Testis (tissue), 3 donors: Measurements from ENCODE around the gene ZNF552. TPM values are rescaled to one million over a fixed set of nuclear protein-coding genes. Genes with fewer than 3 reads are reported as not detected.
"Not testable (repeated sequence)": the region's sequence is repeated elsewhere in the genome, so short reads cannot be mapped to it uniquely, and the experiment has no call there.

ENCODE experiments used
- DNase-seq: peaks from one replicate; pipeline ENCODE4 v3.0.0-alpha.2; 2019
- H3K27ac ChIP-seq, 2 donors: fragments of 200-600 bp; sonication (generic); one replicate each; pipeline ENCODE4 v1.5.1; 2019
- H3K27me3 ChIP-seq: fragments of 200-600 bp; sonication (generic); one replicate; pipeline ENCODE4 v1.5.1; 2019
- H3K36me3 ChIP-seq: fragments of 200-600 bp; sonication (generic); one replicate; pipeline ENCODE4 v1.5.1; 2017; ENCODE audit warnings: low read depth; ENCODE audit errors: missing control alignments
- H3K4me1 ChIP-seq: fragments of 200-600 bp; sonication (generic); one replicate; pipeline ENCODE4 v1.5.1; 2019
- H3K4me3 ChIP-seq, 2 donors: fragments of 200-600 bp; sonication (generic); one replicate each; pipeline ENCODE4 v1.5.1; 2017 to 2019
- H3K9me3 ChIP-seq: fragments of 200-600 bp; sonication (generic); one replicate; pipeline ENCODE4 v1.5.1; 2017
- POLR2A ChIP-seq: fragments of 450-650 bp; IDR thresholded peaks from one replicate; pipeline ENCODE4 v1.6.1; 2017; ENCODE audit warnings: antibody characterized with exemption, mild to moderate bottlenecking, moderate library complexity
- WGBS, 2 donors: methylation state at CpG; one replicate each; pipeline ENCODE4 v1.1.5; 2018; 5-methylcytosine and 5-hydroxymethylcytosine counted together
- intact Hi-C: fragments of 100-400 bp; cut with DNase I; formaldehyde crosslinking; loops from one replicate; pipeline ENCODE4 v1.15.1; 2023; ENCODE audit warnings: low total_unique reads
- polyA plus RNA-seq: library from polyadenylated mRNA; stranded (reverse); fragments of 350-450 nt; fragmentation: Illumina TruSeq; extraction: RNeasy Lipid Tissue Mini Kit (QIAGEN cat#74804); gene quantifications from one replicate; pipeline ENCODE4 v1.2.3, GENCODE V29; 2014; ENCODE audit warnings: low read depth, low replicate concordance; ENCODE audit not compliant: insufficient read depth
- total RNA-seq, 2 donors: library from RNA; depleted of rRNA; stranded (reverse); fragments of >200 nt; gene quantifications; one replicate each; pipeline ENCODE4 v1.2.3, GENCODE V29; 2016
- TF ChIP-seq, protein P1 (sequence below), 3 experiments: fragments of 450-650 bp in 2 of 3; fragments of 200-600 bp in 1 of 3; sonication (generic) in 1 of 3; IDR thresholded peaks; one replicate each; pipeline ENCODE4 v1.5.1; 2016 to 2019; ENCODE audit warnings: antibody characterized with exemption in 3 of 3, mild to moderate bottlenecking in 2 of 3, moderate library complexity in 1 of 3

ZNF552 gene
- total and polyA plus RNA-seq, 3 donors from 2014 or later = 4.4 to 11.4 (median 9.5) TPM

DNA sequence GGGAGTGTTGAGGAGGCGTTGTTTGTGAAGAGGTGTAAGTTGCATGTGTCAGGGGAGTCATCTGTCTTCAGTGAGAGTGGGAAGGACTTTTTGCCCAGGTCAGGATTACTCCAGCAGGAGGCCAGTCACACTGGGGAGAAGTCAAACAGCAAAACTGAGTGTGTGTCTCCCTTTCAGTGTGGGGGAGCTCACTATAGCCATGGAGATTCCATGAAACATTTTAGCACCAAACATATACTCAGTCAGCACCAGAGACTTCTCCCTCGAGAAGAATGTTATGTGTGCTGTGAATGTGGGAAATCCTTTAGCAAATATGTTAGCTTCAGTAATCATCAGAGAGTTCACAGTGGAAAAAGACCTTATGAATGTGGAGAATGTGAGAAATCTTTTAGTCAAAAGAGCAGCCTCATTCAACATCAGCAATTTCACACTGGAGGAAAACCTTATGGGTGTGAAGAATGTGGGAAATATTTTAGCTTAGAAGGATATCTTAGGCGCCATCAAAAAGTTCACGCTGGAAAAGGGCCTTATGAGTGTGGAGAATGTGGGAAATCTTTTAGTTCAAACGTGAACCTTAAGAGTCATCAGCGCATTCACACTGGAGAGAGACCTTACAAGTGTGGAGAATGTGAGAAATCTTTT is 26.5 kb upstream of the ZNF552 start:
- TF ChIP-seq, protein P1, sequence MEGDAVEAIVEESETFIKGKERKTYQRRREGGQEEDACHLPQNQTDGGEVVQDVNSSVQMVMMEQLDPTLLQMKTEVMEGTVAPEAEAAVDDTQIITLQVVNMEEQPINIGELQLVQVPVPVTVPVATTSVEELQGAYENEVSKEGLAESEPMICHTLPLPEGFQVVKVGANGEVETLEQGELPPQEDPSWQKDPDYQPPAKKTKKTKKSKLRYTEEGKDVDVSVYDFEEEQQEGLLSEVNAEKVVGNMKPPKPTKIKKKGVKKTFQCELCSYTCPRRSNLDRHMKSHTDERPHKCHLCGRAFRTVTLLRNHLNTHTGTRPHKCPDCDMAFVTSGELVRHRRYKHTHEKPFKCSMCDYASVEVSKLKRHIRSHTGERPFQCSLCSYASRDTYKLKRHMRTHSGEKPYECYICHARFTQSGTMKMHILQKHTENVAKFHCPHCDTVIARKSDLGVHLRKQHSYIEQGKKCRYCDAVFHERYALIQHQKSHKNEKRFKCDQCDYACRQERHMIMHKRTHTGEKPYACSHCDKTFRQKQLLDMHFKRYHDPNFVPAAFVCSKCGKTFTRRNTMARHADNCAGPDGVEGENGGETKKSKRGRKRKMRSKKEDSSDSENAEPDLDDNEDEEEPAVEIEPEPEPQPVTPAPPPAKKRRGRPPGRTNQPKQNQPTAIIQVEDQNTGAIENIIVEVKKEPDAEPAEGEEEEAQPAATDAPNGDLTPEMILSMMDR (IDR thresholded peaks at IDR 0.05) = no peak
- TF ChIP-seq POLR2A = no peak
- no peaks in the 10 kb centered on the region for H3K36me3 ChIP-seq
- intact Hi-C loops = no loop called here
- WGBS, 2 donors = 82 to 83% methylated on average over 6 of the region's 6 CpGs
- H3K27me3 ChIP-seq = no peaks in the 10 kb centered on the region
- DNase-seq = no peak
- no peak overlapping the region for H3K27ac ChIP-seq
- H3K4me3 ChIP-seq = no peak overlapping the region
- no peaks in the 10 kb centered on the region for H3K9me3 ChIP-seq
- H3K4me1 ChIP-seq = no peaks in the 10 kb centered on the region

DNA sequence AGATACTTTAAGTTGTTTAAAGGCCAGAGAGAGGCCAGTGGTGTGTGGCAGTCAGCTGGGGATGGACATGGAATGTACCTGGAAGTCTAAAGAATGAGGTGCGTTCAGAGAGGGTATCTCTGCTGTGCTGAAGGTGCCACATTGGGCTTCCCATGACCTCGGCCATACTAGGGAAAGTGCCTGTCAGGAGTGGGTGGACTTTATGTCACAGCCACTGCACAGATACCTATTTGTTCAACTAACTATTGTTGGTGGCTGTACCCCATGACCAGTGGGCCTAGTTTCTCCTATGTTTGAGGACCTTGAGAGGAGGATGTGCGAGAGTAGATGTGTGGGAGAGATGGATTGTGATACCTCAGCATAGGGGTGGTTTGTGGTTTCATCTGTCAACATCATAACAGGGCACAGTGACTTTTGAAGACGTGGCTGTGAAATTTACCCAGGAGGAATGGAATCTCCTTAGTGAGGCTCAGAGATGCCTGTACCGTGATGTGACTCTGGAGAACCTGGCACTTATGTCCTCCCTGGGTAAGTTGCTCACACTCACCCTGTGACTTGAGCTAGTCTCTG is 24.0 kb upstream of the ZNF552 start:
- DNase-seq, H3K27ac ChIP-seq, H3K9me3 ChIP-seq, H3K27me3 ChIP-seq, H3K36me3 ChIP-seq, intact Hi-C loops, H3K4me3 ChIP-seq, H3K4me1 ChIP-seq: not testable (repeated sequence)
- 78 to 83% methylated on average over 4 to 5 of the region's 5 CpGs for WGBS, 2 donors

DNA sequence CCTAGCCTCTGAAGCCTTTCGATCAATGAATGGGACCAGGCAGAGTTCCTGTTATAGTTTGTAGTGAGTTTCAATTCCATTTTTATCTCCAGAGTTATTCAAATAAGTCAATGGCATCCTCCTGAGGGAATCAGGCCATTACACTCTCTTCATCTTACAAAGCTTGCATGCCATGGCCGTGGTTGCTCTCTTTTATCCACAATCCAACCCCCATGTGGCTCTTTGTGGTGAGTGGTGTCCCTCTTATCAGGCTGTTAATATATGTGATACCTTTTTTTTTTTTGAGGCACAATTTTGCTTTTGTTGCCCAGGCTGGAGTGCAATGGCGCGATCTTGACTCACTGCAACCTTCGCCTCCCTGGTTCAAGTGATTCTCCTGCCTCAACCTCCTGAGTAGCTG is 22.3 kb upstream of the ZNF552 start:
- H3K27ac ChIP-seq, intact Hi-C loops, H3K27me3 ChIP-seq, H3K36me3 ChIP-seq, DNase-seq, H3K9me3 ChIP-seq, H3K4me3 ChIP-seq, H3K4me1 ChIP-seq: not testable (repeated sequence)
- 90 to 98% methylated on average over 5 of the region's 5 CpGs for WGBS, 2 donors

GRCh38 chr19:57830071-57830602 is 15.4 kb upstream of the ZNF552 start, which contains the start of gene ZNF587B:
Gene ZNF587B, plus strand, starts transcription at chr19:57830299. Its CDS starts 230 bp downstream, at chr19:57830529.
- peak within 1 kb of the TSS; percentile 50 to 64 for H3K27ac ChIP-seq
- TF ChIP-seq, protein P1 (IDR thresholded peaks at IDR 0.05) = peak in 2 of 3 experiments; percentile 38 to 42
- TF ChIP-seq POLR2A = no peak
- H3K4me3 ChIP-seq = peak within 1 kb of the TSS; percentile 27 to 58
- WGBS, 2 donors = 15 to 22% methylated on average over 18 to 22 of the region's 22 CpGs
- H3K36me3 ChIP-seq = no peaks in the 10 kb centered on the region
- H3K4me1 ChIP-seq = peaks cover 10% of the 10 kb centered on the region
- no peaks in the 10 kb centered on the region for H3K27me3 ChIP-seq
- no peaks in the 10 kb centered on the region for H3K9me3 ChIP-seq
- intact Hi-C loops = no loop called here
- peak; percentile 83 for DNase-seq

DNA sequence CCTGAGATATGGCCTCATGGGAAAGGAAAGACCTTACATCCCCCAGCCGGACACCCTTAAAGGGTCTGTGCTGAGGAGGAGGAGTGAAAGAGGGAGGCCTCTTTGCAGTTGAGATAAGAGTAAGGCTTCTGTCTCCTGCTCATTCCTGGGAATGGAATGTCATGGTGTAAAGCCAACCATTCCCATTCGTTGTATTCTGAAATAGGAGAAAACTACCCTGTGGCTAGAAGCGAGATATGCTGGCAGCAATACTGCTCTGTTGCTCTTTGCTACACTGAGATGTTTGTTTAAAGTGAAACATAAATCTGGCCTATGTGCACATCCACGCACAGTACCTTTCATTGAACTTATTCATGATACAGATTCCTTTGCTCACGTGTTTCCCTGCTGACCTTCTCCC is 14.6 kb upstream of the ZNF552 start:
- DNase-seq = peak; percentile 55
- no peak for TF ChIP-seq POLR2A
- TF ChIP-seq, protein P1 (IDR thresholded peaks at IDR 0.05) = no peak
- no peaks in the 10 kb centered on the region for H3K27me3 ChIP-seq
- intact Hi-C loops = no loop called here
- WGBS, 2 donors = 34 to 58% methylated on average over 5 of the region's 5 CpGs
- no peaks in the 10 kb centered on the region for H3K36me3 ChIP-seq
- peak overlapping the region; percentile 50 to 64 for H3K27ac ChIP-seq
- peaks cover 10% of the 10 kb centered on the region for H3K4me1 ChIP-seq
- H3K9me3 ChIP-seq = no peaks in the 10 kb centered on the region
- peak overlapping the region in 1 of 2 donors; percentile 58 for H3K4me3 ChIP-seq
